ENCODE data around the gene SH3RF3.

The SH3RF3 gene

GRCh38 chr2:109086743-109087020, 42.3 kb upstream of the SH3RF3 start (continued):
- TF ChIP-seq PATZ1 (CRISPR knock-in tag; IDR thresholded peaks at IDR 0.05; ENCODE audit: borderline replicate concordance) (no peak), ZNF8 (CRISPR knock-in tag; IDR thresholded peaks at IDR 0.05) (no peak)

GRCh38 chr2:109087055-109087663, 41.8 kb upstream of the SH3RF3 start:
- no peak for TF ChIP-seq ZNF70 (CRISPR knock-in tag; IDR thresholded peaks at IDR 0.05)
- no peak for TF ChIP-seq ZNF8 (CRISPR knock-in tag; IDR thresholded peaks at IDR 0.05)
- TF ChIP-seq ARNTL (CRISPR knock-in tag; IDR thresholded peaks at IDR 0.05; ENCODE audit: borderline replicate concordance, low read depth): no peak
- TF ChIP-seq TSHZ2 (CRISPR knock-in tag; IDR thresholded peaks at IDR 0.05): no peak
- TF ChIP-seq CSDC2 (CRISPR knock-in tag; IDR thresholded peaks at IDR 0.05): no peak
- TF ChIP-seq POU6F1 (CRISPR knock-in tag; IDR thresholded peaks at IDR 0.05; ENCODE audit: borderline replicate concordance, low read depth): no peak
- TF ChIP-seq ISL1 (CRISPR knock-in tag; IDR thresholded peaks at IDR 0.05): no peak
- TF ChIP-seq CSRNP3 (CRISPR knock-in tag; IDR thresholded peaks at IDR 0.05): no peak
- TF ChIP-seq OSR1 (CRISPR knock-in tag; IDR thresholded peaks at IDR 0.05): no peak
- no peak for TF ChIP-seq BACH2 (CRISPR knock-in tag; IDR thresholded peaks at IDR 0.05; ENCODE audit: borderline replicate concordance)
- TF ChIP-seq GLIS3 (CRISPR knock-in tag; IDR thresholded peaks at IDR 0.05): no peak
- no peak for TF ChIP-seq PATZ1 (CRISPR knock-in tag; IDR thresholded peaks at IDR 0.05; ENCODE audit: borderline replicate concordance)
- TF ChIP-seq ESRRG (CRISPR knock-in tag; IDR thresholded peaks at IDR 0.05): no peak
- TF ChIP-seq CREB5 (CRISPR knock-in tag; IDR thresholded peaks at IDR 0.05; ENCODE audit: low read depth): no peak
- ATAC-seq: no peak

- ATAC-seq: no peak
- TF ChIP-seq CREB5 (CRISPR knock-in tag; IDR thresholded peaks at IDR 0.05; ENCODE audit: low read depth) (no peak), GLIS3 (CRISPR knock-in tag; IDR thresholded peaks at IDR 0.05) (no peak), POU6F1 (CRISPR knock-in tag; IDR thresholded peaks at IDR 0.05; ENCODE audit: borderline replicate concordance, low read depth) (no peak), ZFP30 (CRISPR knock-in tag; IDR thresholded peaks at IDR 0.05) (no peak), PATZ1 (CRISPR knock-in tag; IDR thresholded peaks at IDR 0.05; ENCODE audit: borderline replicate concordance) (no peak), ISL1 (CRISPR knock-in tag; IDR thresholded peaks at IDR 0.05) (no peak), TCF4 (CRISPR knock-in tag; IDR thresholded peaks at IDR 0.05; ENCODE audit: borderline replicate concordance) (no peak)
Observed at GRCh38 chr2:109089602-109090300, 39.3 kb upstream of the SH3RF3 start.

All from SK-N-SH treated with all-trans-retinoic acid at 6 μM for 48 hours (cell line).